NCI-H524 treated with DMSO at 0.1 percent for 48 hours (cell line): ENCODE data around the gene RFTN1.

Experiments
- DNase-seq: peaks from one replicate; lab custom pipeline; 2025; lab: John Stamatoyannopoulos, UW

Gene RFTN1

GRCh38 chr3:16273867-16274266 is 239.6 kb downstream of the RFTN1 start:
- DNase-seq, result no peak

- no peak for DNase-seq
These were observed 240.9 kb downstream of the RFTN1 start for GRCh38 chr3:16272588-16272987.

GRCh38 chr3:16270855-16271254 is 242.6 kb downstream of the RFTN1 start:
- no peak for DNase-seq

GRCh38 chr3:16266714-16267113 is 246.8 kb downstream of the RFTN1 start:
- no peak for DNase-seq
